AG09319 (cell line): ENCODE data around the gene CACNA2D3.

Source experiments
- DNase-seq: peaks from one replicate; pipeline ENCODE4 v3.0.0-alpha.2; 2010; ENCODE audit warnings: low read depth; ENCODE audit errors: extremely low read depth
- TF ChIP-seq, protein P1 (sequence below): IDR thresholded peaks from 2 replicates; pipeline ENCODE4 v1.5.1; 2011; ENCODE audit warnings: low read depth, mild to moderate bottlenecking, inconsistent platforms, low read length, moderate library complexity

The CACNA2D3 gene

DNA sequence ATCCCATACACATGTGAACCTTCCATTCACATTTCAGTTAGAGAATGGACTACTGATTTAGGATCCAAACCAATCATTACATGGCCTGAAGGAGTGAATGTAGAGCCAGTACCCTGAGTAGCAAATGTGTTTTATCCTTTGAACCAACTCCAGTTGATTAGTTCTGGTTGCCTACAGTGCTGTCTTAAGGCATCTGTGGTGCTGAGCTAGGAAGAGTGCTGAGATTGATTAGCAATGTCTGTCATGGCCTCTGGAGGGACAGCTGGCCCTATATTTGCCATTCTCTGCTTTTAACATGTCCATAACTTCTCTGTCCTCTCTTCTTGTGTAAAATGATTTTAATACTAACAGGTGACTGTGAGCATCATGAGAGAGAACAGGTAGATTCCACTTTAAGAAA, 794.4 kb downstream of the CACNA2D3 start:
- TF ChIP-seq, protein P1, sequence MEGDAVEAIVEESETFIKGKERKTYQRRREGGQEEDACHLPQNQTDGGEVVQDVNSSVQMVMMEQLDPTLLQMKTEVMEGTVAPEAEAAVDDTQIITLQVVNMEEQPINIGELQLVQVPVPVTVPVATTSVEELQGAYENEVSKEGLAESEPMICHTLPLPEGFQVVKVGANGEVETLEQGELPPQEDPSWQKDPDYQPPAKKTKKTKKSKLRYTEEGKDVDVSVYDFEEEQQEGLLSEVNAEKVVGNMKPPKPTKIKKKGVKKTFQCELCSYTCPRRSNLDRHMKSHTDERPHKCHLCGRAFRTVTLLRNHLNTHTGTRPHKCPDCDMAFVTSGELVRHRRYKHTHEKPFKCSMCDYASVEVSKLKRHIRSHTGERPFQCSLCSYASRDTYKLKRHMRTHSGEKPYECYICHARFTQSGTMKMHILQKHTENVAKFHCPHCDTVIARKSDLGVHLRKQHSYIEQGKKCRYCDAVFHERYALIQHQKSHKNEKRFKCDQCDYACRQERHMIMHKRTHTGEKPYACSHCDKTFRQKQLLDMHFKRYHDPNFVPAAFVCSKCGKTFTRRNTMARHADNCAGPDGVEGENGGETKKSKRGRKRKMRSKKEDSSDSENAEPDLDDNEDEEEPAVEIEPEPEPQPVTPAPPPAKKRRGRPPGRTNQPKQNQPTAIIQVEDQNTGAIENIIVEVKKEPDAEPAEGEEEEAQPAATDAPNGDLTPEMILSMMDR, result no peak
- no peak for DNase-seq

- TF ChIP-seq, protein P1, result peak; percentile 12; the same call in 1 of the 2 replicates
- DNase-seq, result peak; percentile 80
These were observed 794.8 kb downstream of the CACNA2D3 start for GRCh38 chr3:54917174-54917573.

- TF ChIP-seq, protein P1, result no peak
- no peak for DNase-seq
These were observed 795.5 kb downstream of the CACNA2D3 start for GRCh38 chr3:54917862-54918261.

DNA sequence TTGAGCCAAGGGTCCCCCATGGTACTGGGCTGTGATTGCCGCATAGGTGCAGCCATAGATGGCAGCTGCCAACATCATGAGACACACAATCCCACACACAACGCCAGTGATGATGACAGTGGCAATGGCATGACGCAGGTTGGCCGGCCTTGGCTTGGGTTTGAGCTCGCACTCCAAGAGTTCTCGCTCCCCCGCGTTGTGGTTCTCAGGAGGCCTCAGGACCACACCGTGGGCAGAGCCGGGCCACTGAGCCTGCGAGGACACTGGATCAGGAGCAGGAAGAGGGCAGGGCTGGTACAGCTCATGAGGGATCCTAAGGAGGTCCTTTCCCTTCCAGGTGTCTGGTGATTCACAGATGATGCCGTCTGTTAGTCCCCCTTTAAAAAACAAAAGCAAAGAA, 796.2 kb downstream of the CACNA2D3 start:
- TF ChIP-seq, protein P1, result no peak
- no peak for DNase-seq

DNA sequence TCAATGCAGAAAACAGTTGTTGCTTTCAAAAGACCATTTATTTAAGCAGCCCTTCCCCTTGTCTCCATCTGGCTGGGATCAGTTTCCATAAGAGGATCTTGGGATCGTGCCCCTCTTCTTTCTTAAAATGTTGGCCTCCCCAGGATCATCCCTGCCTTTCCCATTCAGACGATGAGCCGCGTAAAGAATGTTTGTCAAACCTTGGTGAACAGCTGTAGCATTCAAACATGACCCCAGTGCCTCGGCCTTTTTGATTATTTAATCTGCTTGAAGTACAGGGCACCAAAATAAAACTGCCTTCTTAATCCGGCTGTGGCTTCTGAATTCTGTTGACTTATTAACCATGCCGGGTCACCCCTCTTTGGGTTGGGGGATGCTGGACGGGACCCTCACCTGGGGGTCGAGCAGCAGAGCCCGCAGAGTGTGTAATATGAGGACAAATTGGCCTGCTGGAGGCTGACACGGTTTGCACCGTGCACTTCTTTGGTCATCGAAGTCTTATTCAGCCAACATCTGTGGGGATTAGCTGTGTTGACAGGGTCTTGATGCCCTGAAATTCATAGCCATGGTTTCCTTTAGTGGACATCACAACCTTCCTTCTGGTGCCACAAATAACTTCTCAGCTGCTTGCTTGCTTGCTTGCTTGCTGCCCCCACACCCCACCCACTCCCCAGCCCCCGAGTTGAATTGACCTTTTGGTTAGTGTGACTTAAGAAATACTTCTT, 805.9 kb downstream of the CACNA2D3 start, which contains the start of gene LRTM1:
Gene LRTM1 (minus strand): TSS at position 14 of the 725 bp plus-strand sequence. CDS start 148 bp downstream, outside the sequence.
- TF ChIP-seq, protein P1, result no peak
- no peak for DNase-seq

DNA sequence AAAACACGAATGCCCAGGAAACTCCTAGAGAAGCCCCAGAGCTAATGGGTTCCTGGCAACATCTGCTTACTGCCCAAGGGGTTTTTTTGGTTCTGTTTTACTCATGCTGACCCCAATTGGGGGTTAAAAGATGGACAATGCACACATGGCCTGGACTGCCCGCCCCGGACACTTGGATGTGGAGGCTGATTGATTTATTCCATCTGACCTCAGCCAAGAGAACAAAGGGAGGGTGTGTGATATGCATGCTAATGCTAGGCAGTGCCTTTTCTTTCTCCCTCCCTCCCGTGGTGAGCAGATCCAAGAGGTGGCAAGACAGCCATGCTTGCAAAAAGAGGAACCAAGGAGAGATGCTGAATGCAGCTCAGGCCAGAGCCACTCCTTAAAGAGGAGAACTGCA, 808.8 kb downstream of the CACNA2D3 start:
- no peak for DNase-seq

GRCh38 chr3:54932606-54933005, 810.3 kb downstream of the CACNA2D3 start:
- no peak for DNase-seq
- TF ChIP-seq, protein P1, result no peak

More for the DNA sequence above, 808.8 kb downstream of the CACNA2D3 start:
- TF ChIP-seq, protein P1, result no peak
